RKO (cell line): Measurements from ENCODE around the gene LSP1.

Experiments used
- DNase-seq: peaks from one replicate; pipeline ENCODE4 v3.0.0-alpha.2; 2016; ENCODE audit warnings: low spot score

Gene LSP1

DNA sequence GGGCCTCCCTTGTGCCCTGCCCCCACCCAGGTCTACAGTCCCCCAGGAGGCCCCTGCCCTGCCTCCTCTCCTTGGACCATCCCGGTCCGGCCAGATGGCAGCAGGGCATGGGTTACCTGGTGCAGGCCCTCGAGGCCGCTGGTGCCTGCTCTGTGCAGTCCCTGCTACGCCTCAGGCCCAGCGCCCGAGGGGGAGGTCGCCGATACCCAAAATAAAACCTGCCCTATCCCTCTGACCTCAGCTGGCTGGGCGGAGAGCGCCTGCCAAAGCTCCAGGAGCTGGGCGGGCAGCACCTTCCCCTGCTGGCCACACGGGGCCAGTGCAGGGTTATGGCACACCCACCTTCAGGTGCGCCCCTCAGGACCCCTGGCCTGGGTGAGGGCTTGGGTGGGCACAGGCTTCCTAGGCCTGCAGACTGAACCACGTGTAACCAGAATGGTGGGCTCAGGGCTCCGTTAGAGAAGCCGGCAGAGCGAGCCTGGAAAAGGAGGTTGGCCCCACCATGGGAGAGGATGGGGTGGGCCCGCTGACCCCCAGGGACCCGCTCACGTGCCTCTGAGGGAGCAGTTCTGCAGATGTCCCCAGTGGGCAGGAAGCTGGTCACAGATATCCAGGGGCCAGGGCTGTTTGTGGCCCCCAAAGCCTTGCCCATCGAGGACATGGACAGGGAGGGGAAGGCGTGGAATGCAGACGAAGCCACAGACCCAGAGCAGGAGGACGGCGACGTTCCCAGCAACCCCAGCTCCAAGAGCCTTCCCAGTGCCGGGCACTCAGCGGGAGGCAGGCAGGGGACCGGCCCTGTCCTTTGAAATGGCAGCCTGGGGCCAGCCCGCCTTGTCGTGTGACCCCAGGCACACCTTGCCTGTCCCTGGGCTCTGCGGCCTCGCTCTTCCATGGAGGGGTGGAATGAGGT lies 64.9 kb downstream of the LSP1 start:
- DNase-seq = no peak

DNA sequence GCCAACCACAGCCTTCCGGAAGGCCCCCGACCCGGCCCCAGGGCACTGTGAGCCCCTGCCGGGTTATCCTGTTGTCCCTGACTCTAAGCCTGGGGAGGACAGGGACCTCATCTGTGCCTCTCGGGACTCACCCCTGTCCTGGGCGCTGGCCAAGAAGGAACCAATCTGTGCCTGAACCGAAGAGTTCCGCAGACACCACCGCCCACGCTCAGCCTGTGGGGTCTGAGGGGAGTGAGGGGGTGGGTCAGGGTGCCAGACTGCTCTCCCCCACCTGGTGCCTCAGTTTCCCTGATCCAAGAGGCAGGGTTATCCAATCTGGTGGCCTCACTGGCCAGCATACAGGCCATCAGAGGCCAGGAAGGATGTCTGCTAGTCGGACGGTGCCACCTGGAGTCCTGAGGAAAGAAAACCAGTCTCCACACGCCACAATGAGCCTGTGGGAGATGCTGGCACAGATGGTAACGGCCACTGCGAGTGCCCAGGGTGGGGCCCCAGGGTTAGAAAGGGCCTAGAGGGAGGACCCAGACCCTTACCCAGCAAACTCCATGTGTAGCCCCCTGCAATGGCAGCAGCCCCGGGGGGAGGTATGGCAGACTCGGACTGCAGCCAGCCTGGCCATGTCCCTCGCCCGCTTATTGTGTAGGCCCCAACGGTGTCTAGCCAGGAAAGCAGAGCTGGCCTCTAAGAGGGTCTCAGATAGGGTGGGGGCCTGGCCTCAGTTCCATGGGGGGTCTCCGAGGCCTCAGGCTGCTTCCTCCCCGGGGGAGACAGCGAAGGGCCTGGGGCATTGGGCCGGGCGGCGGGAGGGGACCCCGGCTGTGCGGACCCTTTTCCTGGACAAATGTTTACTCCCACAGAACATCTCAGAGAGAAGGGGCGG lies 65.8 kb downstream of the LSP1 start:
- DNase-seq = no peak

DNA sequence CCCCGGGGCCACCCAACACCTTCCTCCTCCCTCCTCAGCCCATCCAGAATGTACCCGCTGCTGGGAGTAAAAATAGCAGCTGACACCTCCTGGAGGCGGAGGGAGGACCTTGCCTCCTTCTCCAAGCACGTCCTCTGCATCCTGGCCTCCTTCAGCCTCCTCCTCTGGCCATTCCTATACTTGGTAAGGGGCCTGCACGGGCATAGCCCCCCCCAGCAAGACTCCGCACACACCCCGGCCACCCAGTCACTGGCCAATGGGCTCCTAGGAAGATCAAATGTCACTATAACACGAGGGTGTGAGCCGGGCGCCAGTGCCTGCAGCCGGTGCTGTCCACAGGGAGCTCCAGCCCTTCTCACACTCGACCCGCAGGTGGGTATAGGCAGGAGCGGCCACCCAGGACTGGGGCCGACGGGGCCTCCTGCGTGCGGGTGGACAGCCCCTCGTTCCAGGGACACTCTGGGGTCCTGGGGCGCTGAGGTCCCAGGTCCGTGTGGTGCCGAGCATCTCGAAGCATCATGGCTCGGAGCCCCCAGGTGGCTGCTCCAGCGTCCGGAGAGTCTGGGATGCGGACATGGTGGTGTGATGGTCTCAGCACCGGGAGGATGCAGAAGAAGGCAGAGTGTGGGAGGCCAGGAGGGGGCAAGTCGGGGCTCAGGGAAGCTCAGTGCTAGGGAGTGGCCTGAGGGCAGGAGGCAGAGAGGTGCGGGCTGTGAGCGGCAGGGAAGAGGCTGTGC lies 66.7 kb downstream of the LSP1 start, which contains the start of gene TNNT3:
TNNT3 (plus strand) TSS at position 313 of the 737 bp plus-strand sequence. CDS start 3,172 bp downstream, outside the sequence.
- DNase-seq = no peak

DNA sequence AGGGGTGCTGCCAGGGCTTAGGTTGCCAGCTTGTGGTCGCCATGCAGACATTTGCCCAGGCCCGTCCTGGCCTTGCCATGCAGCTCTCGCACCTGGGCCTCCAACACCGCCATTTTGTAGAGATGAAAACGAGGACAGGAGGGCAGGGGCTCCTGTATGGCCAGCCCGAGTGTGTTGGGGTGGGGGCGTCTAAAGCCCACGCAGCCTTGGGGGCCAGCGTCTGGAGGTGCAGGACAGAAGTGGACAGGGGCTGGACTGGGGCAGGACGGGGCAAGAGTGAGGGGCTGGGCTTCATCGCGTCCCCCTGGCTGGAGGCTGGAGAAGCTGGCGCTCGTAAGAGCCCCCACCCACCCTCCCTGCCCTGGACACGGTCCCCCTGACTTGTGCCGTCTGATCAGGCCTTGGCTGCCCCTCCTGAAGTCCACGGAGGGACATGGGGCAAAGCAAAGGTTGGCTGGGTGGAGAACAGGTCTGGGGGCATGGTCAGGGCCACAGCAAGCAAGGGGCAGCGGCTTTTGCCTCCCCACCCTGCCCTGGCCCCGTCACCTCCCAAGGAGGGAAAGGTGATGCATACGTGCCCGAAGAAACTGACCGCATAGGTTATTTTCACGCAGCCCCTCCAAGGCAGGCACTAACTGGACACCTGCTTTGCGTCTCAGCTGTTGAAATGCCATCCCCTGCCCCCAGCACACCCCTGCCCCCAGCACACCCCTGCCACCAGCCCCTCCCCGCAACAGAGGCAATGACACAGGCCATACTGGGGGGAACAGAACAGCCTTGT lies 67.4 kb downstream of the LSP1 start:
- DNase-seq = no peak

DNA sequence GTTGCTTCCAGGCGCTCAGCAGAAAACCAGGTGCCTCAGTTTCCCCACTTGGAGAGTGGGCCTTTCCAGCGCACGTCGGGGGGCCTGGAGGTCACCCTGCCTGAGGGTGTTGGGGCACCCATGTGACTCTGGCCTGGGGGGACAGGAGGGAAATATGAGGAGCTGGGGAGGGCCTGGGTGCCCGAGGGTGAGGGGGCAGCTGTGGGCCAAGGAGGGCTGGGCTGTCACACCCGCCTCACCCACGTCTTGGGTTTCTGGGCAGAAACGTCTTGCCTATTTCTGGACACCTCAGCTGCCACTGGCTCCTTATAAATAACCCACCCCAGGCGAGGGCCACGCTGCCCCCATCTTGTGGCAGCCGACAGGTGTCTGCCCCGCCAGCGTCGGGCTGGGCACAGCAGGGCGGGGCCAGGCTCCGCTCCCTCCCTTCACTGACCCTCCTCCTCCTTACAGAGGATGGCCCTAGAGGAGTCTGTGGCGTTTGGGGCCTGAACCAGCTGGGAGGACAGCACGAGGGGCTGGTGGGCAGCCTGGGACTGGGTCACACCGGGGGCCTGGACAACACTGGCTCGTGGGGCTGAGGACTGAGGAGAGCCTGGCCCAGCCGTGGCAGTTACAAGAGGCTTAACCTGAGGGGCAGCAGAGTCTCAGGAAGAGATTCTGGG lies 68.2 kb downstream of the LSP1 start:
- DNase-seq = no peak

DNA sequence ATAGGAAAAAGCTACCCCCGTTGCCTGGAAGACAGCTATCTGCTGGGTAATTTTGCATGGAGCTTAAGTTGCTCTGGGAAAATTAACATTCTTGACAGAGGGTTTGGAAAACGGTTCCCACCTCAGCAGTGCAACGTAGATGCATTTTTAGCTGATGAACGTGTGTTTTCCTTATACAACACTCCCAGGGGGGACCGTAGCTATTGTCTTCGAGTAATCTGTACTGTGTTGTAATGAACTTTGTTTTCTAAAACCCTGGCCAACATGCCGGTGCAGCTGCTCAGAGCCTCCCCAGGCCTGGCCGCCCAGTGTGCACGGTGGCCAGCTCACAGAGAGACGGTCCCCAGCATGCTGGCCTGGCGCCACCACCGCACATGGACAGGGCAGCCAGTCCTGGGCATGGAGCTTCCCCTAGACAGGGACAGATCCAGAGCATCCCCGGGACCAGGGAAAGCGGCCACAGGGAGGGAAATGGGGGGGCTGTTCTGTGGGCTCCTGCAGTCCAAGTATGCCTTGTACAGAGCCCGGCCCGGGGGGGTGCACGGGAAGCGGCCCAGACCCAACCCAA lies 68.8 kb downstream of the LSP1 start:
- no peak for DNase-seq

DNA sequence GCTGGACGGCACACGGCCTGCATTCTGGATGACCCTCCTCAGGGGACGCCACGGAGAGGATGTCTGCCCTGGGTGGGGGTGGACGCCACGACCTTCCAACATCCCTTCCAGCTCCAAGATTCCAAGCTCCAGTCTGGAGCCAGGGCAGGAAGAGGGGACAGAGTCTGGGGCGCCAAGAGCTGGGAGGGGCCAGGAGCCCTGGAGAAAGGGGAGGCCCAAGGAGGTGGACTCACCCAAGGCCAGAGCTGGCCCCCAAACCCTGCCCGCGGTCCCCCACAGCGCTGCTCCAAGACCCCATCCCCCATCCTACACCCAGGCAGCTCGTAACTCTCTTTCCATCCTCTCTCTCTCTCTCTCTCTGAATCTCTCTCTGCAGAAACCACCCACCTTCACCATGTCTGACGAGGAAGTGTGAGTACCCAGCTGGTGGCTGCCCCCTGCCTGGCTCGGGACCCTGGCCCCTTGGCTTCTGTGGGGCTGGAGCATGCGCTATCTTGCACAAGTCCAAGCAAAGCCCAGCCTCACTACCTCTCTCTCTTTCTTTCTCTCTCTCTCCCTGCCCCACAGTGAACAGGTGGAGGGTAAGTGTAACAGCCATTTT lies 69.7 kb downstream of the LSP1 start:
- DNase-seq = no peak

DNA sequence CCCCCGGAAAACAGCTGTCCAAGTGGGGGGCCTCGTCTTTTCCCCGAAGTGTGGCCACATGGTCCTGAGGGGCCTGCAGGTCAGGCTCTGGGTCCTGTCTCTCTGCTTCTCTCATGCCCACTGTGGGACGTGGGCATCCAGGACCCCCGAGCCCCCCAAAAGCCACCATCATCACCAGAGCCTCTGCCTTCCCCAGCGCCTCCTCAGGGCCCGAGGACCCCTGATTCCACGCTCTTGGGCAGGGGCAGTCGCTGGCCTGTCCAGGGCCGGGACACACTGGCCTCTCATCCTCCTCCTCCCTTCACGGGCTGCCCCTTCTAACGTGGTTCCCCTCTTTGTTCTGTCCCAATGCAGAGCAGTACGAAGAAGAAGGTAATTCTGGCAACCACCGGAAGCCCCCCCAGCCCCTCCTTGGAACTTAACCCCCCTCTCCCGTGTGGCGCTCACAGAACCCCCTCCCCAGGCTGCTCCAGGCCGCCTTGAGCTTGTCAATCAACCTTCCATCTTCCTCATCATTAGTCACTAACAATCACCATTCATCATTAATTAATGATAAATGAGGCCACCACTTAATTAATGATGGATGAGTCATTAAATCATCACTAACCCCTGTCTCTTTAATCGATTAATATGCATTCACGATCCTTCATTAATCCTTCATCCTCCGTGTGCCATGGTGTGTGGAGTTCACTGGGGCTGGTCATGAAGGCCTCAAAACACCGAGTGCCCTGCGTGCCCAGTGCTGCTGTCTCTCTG lies 70.5 kb downstream of the LSP1 start:
- DNase-seq = no peak

DNA sequence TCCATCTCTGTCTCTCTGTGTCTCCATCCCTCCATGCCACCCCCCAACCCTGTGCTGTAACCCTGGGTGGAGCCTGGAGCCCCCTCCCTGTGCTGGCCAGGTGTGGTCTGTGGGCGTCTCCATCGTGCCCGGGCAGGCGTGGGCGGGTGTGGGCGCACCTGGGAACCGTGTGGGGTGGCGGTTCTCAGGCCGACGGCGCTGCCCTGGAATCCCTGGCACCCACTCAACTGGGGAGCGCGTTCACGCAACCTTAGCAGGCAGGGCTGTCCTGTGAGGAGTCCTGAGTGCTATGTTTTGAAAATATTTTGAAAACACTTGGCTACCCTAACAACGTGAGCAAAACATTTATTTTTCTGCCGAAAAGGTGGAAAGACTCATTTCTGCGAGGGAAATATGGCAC lies 71.3 kb downstream of the LSP1 start:
- no peak for DNase-seq

DNA sequence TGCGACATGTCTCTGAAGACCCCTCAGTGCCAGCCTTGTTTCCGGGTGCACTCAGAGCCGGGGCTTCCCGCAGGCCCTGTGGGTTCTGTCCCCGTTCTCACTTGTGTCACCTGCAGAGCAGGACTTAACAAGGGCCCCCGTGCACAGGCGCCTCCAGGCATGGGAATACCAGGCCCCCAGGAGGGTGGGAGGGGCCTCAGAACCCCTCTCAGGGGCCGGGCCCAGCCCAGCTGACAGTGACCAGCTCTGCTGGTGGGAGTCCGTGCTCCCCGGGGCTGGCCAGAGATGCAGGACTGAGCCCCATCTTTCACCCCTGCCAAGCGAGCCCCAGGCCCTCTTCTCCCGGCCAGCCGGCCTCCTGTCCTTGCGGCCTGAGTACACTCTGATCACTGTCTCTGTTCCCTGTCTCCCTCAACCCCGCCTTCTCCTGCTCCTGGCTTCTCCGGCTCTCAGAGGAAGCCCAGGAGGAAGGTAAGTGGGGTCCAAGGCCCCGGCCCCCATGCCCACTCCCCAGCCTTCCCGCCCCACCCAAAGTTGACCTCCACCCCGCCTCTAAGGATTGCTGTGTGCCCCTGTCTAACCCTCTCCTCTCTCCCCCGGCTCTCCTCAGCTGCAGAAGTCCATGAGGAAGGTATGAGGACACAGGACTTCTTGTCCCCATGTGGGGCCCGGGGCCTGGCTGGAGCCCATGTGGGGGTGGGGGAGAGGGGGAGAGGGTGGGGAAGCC lies 71.9 kb downstream of the LSP1 start:
- no peak for DNase-seq

DNA sequence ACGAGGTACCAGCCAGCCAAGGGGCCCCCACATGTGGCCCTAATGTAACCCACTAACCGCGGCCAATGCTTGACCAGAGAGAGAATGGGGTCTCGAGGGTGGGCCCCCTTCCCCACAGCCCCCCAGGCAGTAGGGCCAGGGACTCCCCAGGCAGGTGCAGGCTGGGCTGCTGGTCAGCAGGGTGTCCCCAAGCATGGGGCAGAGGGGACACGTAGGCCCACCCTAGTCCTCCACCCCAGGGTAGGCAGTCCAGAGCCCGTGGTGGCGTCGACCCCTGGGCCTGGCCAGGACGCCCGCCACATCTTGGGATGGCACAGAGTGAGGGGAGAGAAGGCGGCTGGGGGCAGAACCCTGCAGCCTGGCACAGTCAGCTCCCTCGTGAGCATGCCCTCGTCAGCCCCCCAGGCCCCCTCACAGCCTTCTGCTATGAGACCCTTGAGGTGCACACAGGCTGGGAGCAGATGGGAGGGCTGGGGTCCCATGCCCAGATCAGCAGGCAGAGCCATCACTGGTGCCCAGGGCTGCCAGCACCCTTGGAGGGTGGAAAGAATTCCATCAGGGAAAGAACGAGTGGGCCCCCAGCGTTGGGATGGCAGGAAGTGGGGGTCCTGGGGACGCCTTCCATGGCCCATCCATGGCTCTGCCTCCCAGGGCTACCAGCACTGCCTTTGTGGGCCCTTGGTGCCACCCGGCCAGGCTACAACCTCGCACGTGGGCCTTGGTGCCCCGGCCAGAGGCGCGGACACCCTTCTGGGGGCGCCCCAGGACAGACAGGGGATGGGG lies 72.7 kb downstream of the LSP1 start:
- DNase-seq = no peak

DNA sequence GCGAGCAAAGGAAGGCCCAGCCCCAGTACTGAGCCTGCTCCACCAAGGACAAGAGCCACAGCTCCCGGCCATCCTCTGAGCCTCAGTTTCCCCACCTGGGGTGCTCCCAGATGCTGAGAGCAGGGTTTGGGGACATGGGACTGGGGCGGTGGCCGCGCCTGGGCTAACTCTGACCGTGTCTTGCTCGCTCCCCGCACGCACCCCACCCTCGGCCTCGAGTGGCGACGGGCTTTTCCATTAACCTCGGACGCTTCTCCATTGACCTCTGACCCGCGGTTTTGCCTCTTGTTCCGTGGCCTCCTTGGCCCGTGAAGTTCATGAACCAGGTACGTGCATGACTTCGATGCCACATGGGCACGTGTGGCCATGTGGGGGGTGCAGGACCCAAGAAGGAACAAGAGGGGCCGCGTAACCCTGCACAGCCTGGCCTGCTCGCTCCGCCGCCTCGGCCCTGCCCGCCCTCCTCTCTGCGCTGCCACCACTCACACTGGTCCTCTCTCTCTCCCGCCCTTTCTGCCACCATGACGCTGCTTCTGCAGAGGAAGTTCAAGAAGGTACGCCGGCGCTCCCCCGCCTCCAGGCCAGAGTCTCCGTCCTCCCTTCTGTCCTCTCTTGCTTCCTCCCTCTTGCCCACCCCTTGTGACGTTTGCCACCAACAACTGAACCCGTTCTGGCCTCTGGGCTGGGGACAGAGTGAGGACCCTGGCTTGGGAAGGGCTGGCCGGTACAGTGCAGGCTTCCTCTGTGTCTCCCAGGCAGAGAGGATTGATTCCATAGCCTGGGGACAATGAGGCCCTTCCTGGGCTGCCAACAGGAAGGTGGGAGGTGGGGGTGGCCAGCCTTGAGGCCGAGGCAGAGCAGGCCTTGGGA lies 73.5 kb downstream of the LSP1 start:
- no peak for DNase-seq

DNA sequence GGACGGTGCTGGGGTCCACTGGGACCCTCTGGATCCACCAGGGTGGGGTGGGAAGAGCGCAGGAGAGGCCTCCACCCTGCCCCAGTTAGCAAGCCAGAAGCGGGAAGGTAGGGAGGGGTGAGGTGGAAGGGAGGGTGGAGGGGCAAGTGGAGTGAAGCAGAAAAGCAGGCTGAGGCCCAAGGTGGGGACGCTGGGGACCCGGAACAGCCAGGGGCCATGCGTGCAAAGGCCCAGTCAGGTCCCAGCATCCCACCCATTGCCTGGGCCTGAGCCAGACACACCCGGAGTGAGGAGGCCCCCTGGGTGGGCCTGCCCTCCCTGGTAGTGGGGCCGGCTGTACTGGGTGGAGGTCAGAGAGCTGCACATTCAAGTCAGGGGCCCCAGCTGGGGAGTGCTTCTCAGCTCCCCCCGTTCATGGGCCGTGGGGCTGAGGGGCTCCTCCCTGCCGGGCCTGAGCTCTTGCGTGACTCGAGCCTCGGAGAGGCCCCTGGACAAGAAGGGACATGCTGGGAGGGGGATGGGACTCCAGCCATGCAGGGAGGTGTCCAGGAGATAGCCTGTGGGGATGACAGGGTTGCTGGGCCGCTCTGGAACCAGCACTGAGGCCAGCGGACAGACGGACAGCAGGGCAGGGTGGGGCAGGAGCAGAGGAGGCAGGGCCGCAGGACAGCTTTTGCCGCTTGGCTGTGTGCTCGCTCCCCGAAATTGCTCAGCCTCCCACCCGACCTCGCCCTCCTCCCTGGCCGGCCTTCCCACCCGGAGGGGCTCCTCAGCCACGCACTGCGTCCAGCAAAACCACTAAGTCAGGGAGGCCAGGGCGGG lies 74.4 kb downstream of the LSP1 start:
- DNase-seq = no peak

DNA sequence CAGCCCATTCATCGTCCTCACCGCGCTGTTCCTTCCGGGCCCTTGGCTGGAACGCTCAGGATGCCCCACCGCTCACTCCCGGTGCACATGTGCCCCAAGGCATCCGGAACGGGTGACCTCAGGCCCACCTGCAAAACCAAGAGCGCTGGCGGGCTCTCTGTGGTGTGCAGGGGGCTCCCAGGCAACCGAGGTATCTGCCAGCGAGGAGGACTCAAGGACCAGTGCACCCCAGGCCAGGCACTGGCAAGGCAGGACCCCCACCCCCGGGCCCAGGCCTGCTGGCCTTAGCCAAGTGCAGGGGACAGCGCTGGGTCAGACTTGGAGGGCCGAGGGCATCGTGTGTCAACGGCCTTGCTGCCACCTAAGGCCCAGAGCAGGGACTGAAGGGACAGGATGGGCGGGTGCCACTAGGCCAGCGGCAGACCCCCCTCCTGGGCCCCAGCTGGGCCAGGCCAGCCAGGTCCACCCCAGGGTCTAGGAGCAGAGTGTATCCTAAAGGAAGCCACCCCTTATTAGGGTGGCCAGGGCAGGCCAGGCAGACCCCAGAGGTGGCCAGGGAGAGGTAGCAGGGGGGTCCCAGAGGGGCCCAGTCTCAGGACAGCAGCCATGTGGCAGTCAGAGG lies 75.1 kb downstream of the LSP1 start:
- DNase-seq = no peak

DNA sequence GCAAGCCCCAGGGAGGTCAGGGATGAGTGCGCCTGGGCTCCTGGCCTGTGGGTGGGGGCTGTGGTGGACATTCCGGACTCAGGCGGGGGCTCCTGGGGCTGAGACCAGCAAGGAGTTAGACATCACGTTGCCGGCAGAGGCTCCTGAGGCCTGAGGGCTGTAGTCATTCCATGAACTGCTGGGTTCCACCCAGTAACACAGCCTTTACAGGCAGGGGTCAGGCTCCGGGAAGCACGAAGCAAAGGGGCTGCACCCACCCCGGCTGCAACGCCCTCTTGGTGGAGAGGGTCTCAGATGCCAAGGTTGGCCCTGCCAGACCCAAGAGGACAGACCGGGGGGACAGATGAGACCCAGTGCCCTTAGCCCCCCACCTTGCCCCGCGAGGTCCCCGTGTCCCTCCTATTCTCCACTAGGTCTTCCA lies 75.6 kb downstream of the LSP1 start:
- DNase-seq = no peak
